ENCODE measurements around the gene ARFIP2. TPM values are rescaled to one million over a fixed set of nuclear protein-coding genes. Genes with fewer than 3 reads are reported as not detected.

Gene ARFIP2
- total and polyA plus RNA-seq, 10 of the 15 experiments (the other 5 are each of a cell fraction or from before 2014, with no cell fraction given), result 11.7 to 59.8 (median 48.0) TPM

- H3K4me3 ChIP-seq, result no peak overlapping the region
- no peaks in the 10 kb centered on the region for H4K20me1 ChIP-seq (ENCODE audit: control insufficient read depth, insufficient read depth)
- H3K27me3 ChIP-seq (replicated peaks in 1 of 2; ENCODE audit: control insufficient read depth in 2 of 2, insufficient read depth in 2 of 2, low read length in 1 of 2), result no peaks in the 10 kb centered on the region
- intact Hi-C loops (cut with micrococcal nuclease; ENCODE audit: unreplicated experiment) (no loop called here), in situ Hi-C loops (cut with MboI) (no loop called here)
- ChIA-PET RAD21 (ENCODE audit: unreplicated experiment) (no interaction called here), POLR2A (no interaction called here), SMC1A (ENCODE audit: uncharacterized antibody, unreplicated experiment) (no interaction called here), CTCF (no interaction called here)
- H3K79me2 ChIP-seq (ENCODE audit: control insufficient read depth, insufficient read depth, low read length), result no peaks in the 10 kb centered on the region
- H3K27ac ChIP-seq (ENCODE audit: control insufficient read depth, insufficient read depth), result no peak overlapping the region
- H3K36me3 ChIP-seq (ENCODE audit: control insufficient read depth in 2 of 2, insufficient read depth in 2 of 2, low read length in 1 of 2), result peaks cover 0 to 6% of the 10 kb centered on the region in 2 experiments; a peak in 1 of 4 replicates
- FAIRE-seq (no peak), DNase-seq (ENCODE audit: low read depth, low spot score) (no peak), ATAC-seq (no peak)
- no peak overlapping the region for H2AFZ ChIP-seq (ENCODE audit: control insufficient read depth, low read depth, low read length)
- no peak overlapping the region for H3K9ac ChIP-seq (ENCODE audit: control insufficient read depth, insufficient read depth, low read length)
- no peak overlapping the region for H3K4me2 ChIP-seq (ENCODE audit: control insufficient read depth, insufficient read depth)
- BruUV-seq (replicated peaks), result no TSS peak
- no peaks in the 10 kb centered on the region for H3K4me1 ChIP-seq (ENCODE audit: control insufficient read depth, insufficient read depth, low read length)
- H3K9me3 ChIP-seq (replicated peaks; ENCODE audit: control insufficient read depth, insufficient read depth, low read length), result no peaks in the 10 kb centered on the region
- no peak for TF ChIP-seq RUNX3 (IDR thresholded peaks at IDR 0.05; ENCODE audit: low read length)
- TF ChIP-seq TCF3 (IDR thresholded peaks at IDR 0.05; ENCODE audit: borderline replicate concordance, insufficient read depth, low read depth, low read length), result no peak
- no peak for TF ChIP-seq TBL1XR1 (IDR thresholded peaks at IDR 0.05; ENCODE audit: low read depth, low read length)
- no peak for TF ChIP-seq SIN3A (IDR thresholded peaks at IDR 0.05; ENCODE audit: low read depth, low read length)
- TF ChIP-seq ZNF687 (IDR thresholded peaks at IDR 0.05), result no peak
- TF ChIP-seq IRF5 (IDR thresholded peaks at IDR 0.05; ENCODE audit: borderline replicate concordance), result no peak
- TF ChIP-seq RFX5 (IDR thresholded peaks at IDR 0.05; ENCODE audit: low read depth, low read length), result no peak
- no peak for TF ChIP-seq MEF2A (IDR thresholded peaks at IDR 0.05; ENCODE audit: insufficient read depth, low read depth, low read length)
- TF ChIP-seq CTCF (IDR thresholded peaks at IDR 0.05 in 2 of 3, conservative IDR thresholded peaks at IDR 0.05 in 1 of 3; ENCODE audit: control insufficient read depth in 2 of 3, extremely low read depth in 1 of 3, insufficient read depth in 1 of 3, low read depth in 3 of 3, low read length in 3 of 3), result no peak
- TF ChIP-seq KAT2A (conservative IDR thresholded peaks at IDR 0.05; ENCODE audit: control insufficient read depth, low read depth, low read length), result no peak
- TF ChIP-seq ZSCAN29 (IDR thresholded peaks at IDR 0.05), result no peak
- no peak for TF ChIP-seq PRDM15 (CRISPR knock-in tag; IDR thresholded peaks at IDR 0.05)
- TF ChIP-seq IRF3 (IDR thresholded peaks at IDR 0.05), result no peak
Measured at GRCh38 chr11:6516865-6517264, 35.7 kb upstream of the ARFIP2 start.

Data from GM12878 (cell line).